ENCODE results near the gene SELPLG.

- no peak for TF ChIP-seq POLR2AphosphoS5 (IDR thresholded peaks at IDR 0.05; ENCODE audit: borderline replicate concordance, low read depth, low read length)
- TF ChIP-seq EZH2 (IDR thresholded peaks at IDR 0.05) = no peak
- no peak for TF ChIP-seq FOXP2 (optimal IDR thresholded peaks at IDR 0.05; ENCODE audit: control extremely low read depth, extremely low read length, insufficient read depth)
Observed at GRCh38 chr12:108671110-108671509, 37.4 kb upstream of the SELPLG start.

Data from SK-N-MC (cell line).